ENCODE measurements around the gene SUSD2.
A peak's percentile ranks its signal among the peaks of the same experiment; 100 is the strongest.
"Not testable (repeated sequence)": the region's sequence is repeated elsewhere in the genome, so short reads cannot be mapped to it uniquely, and the experiment has no call there.

The SUSD2 gene

DNA sequence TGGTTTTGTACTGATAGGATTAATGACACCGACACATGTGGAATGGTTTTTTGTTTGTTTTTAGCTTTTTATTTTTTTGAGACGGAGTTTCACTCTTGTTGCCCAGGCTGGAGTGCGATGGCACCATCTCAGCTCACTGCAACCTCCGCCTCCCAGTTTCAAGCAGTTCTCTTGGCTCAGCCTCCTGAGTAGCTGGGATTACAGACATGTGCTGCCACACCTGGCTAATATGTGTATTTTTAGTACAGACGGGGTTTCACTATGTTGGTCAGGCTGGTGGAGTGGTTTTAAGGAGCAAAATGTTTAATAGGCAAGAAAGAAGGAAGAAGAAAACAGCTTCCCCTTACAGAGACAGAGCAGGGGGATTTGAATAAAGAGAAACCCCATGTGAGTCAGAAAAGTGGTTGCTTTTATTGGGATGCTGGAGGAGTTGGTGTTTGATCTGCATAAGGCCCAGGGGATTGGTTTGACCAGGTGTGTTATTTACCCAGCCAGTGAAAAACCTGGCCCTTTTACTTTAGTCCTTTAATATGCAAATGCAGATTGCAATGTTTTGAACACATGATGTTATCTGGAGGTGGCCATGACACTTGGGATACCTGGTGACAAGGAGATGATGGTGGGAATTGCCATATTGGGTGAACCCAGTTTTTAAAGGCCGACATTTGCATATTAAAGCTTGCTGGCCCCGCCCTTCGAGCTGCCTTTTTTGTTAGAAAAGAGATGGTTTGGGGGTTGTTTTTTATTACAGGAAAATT, 24.3 kb downstream of the SUSD2 start:
- POLR2A ChIA-PET = no interaction called here
- no peak overlapping the region for H3K4me3 ChIP-seq (ENCODE audit: low read depth, low read length)
- CTCF ChIA-PET = interaction anchor here (8.3 kb wide), 1 partner anchor 15 kb away, joined by 64 read pairs; no protein-coding TSS in a partner anchor
- DNase-seq (ENCODE audit: low read depth, low spot score) = no peak
- TF ChIP-seq CTCF (IDR thresholded peaks at IDR 0.05; ENCODE audit: insufficient read depth, low read length, missing control alignments) = no peak

DNA sequence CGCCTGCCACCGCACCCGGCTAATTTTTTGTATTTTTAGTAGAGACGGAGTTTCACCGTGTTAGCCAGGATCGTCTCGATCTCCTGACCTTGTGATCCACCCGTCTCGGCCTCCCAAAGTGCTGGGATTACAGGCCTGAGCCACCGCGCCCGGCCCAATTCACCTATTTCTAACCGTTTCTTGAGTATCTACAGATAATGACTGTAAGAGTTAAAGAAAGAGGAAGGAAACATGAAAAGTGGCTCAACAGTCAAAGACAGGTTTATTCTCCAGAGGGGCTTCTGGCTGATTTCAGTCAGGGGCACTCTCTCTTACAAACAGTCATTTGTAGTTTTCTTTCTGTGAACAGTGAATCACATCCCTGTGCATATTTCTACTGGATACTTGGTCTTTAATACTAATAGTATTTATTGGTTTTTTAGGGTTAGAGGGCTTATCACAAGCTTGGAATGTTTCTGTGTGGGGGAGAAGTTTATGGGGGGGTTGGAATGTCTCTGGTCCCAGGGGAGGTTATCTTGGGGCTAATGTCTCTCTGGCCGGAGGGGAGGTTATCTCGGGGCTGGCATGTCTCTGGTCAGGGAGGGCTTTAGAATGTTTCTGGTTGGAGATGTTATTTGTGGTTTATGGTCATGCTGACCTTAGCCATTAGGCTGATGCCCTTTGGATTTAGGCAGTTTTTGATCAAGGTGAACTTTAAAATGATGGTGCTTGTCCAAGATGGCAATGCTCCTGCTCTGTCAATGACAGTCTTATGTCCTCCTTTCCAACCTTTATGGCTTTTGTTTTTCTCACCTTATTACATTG, 25.4 kb downstream of the SUSD2 start:
- H3K4me3 ChIP-seq (ENCODE audit: low read depth, low read length); POLR2A ChIA-PET; DNase-seq (ENCODE audit: low read depth, low spot score): not testable (repeated sequence)
- CTCF ChIA-PET = interaction anchor here (0.9 to 2.4 kb wide), 2 partner anchors 17 to 41 kb away, joined by 3 to 10 read pairs; no protein-coding TSS in a partner anchor

- no peak overlapping the region for H3K4me3 ChIP-seq (ENCODE audit: low read depth, low read length)
- TF ChIP-seq CTCF (IDR thresholded peaks at IDR 0.05; ENCODE audit: insufficient read depth, low read length, missing control alignments) = no peak
- ChIA-PET POLR2A (no interaction called here), CTCF (interaction anchor here (0.9 to 2.4 kb wide), 2 partner anchors 17 to 40 kb away, joined by 3 to 10 read pairs; no protein-coding TSS in a partner anchor)
- no peak for DNase-seq (ENCODE audit: low read depth, low spot score)
Observed at GRCh38 chr22:24207264-24208011, 26.2 kb downstream of the SUSD2 start.

DNA sequence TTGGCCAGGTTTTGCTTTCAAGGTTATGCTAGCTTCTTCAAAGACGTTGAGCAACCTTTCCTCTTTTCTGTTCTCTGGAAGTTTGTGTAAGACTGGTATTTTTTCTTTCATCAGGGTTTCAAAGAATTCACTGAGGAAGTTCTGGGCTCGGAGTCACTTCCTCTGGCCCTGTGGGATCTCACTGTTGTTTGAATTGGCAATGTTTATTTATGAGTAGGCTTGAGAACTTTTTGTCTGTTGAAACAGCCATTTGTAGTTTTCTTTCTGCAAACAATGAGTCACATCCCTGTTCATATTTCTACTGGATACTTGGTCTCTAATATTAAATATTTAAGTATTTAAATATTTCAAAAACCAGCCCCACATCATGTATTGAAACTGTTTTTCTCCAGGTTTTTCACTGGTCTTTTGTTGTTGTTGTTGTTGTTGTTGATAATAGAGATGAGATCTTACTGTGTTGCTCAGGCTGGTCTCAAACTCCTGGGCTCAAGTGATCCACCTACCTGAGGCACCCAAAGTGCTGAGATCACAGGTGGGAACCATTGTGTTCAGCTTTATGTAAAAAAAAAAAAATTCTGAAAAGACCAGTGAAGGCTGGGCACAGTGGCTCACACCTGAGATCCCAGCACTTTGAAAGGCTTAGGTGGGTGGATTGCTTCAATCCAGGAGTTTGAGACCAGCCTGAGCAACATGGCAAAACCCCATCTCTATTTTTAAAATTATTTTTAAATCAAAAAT, 26.9 kb downstream of the SUSD2 start:
- no peak for TF ChIP-seq CTCF (IDR thresholded peaks at IDR 0.05; ENCODE audit: insufficient read depth, low read length, missing control alignments)
- ChIA-PET POLR2A (interaction anchor here (0.6 kb wide), 1 partner anchor 39 kb away, joined by 3 read pairs; no protein-coding TSS in a partner anchor), CTCF (interaction anchor here (2.4 kb wide), 1 partner anchor 39 kb away, joined by 10 read pairs; no protein-coding TSS in a partner anchor)
- peak; percentile 92 for DNase-seq (ENCODE audit: low read depth, low spot score)
- H3K4me3 ChIP-seq (ENCODE audit: low read depth, low read length) = no peak overlapping the region

DNA sequence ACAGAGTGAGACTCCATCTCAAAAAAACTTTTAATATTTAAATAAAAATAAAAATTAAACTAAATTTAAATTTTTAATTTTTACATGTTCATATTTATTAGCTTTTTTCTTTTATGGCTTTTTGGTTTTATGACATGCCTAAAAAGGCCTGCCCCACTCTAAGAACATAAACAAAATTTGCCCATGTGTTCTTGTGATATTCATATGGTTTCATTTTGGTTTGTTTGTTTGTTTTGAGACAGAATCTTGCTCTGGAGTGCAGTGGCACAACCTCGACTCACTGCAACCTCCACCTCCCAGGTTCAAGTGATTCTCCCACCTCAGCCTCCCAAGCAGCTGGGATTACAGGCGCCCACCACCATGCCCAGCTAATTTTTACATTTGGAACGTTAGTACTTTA, 27.7 kb downstream of the SUSD2 start:
- no peak overlapping the region for H3K4me3 ChIP-seq (ENCODE audit: low read depth, low read length)
- no peak for DNase-seq (ENCODE audit: low read depth, low spot score)
- TF ChIP-seq CTCF (IDR thresholded peaks at IDR 0.05; ENCODE audit: insufficient read depth, low read length, missing control alignments) = no peak
- ChIA-PET CTCF (interaction anchor here (2.4 kb wide), 1 partner anchor 38 kb away, joined by 10 read pairs; no protein-coding TSS in a partner anchor), POLR2A (interaction anchor here (0.6 kb wide), 1 partner anchor 38 kb away, joined by 3 read pairs; no protein-coding TSS in a partner anchor)

GRCh38 chr22:24209687-24210086, 28.4 kb downstream of the SUSD2 start:
- ChIA-PET CTCF (no interaction called here), POLR2A (no interaction called here)
- TF ChIP-seq CTCF (IDR thresholded peaks at IDR 0.05; ENCODE audit: insufficient read depth, low read length, missing control alignments) = no peak
- no peak overlapping the region for H3K4me3 ChIP-seq (ENCODE audit: low read depth, low read length)
- DNase-seq (ENCODE audit: low read depth, low spot score) = no peak

- POLR2A ChIA-PET; DNase-seq (ENCODE audit: low read depth, low spot score); CTCF ChIA-PET: not testable (repeated sequence)
Observed at GRCh38 chr22:24210409-24210808, 29.1 kb downstream of the SUSD2 start.

GRCh38 chr22:24211716-24212115, 30.4 kb downstream of the SUSD2 start:
- DNase-seq (ENCODE audit: low read depth, low spot score); H3K4me3 ChIP-seq (ENCODE audit: low read depth, low read length); POLR2A ChIA-PET: not testable (repeated sequence)
- CTCF ChIA-PET = interaction anchor here (1.0 to 1.3 kb wide), 2 partner anchors 21 to 23 kb away, joined by 3 read pairs; no protein-coding TSS in a partner anchor

More at GRCh38 chr22:24210409-24210808, 29.1 kb downstream of the SUSD2 start:
- not testable (repeated sequence) for H3K4me3 ChIP-seq (ENCODE audit: low read depth, low read length)

DNA sequence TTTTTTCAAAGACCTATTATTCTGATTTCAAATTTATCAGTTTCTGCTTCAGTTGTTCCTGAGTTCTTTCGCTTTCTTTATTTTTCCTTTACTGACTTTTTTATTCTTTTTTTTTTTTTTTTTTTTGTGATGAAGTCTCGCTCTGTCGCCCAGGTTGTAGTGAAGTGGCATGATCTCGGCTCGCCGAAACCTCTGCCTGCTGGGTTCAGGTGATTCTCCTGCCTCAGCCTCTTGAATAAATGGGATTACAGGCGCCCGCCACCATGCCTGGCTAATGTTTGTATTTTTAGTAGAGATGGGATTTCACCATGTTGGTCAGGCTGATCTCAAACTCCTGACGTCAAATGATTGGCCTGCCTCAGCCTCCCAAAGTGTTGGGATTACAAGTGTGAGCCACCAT, 31.8 kb downstream of the SUSD2 start:
- POLR2A ChIA-PET; H3K4me3 ChIP-seq (ENCODE audit: low read depth, low read length); DNase-seq (ENCODE audit: low read depth, low spot score): not testable (repeated sequence)
- CTCF ChIA-PET = interaction anchor here (1.3 kb wide), 1 partner anchor 22 kb away, joined by 3 read pairs; no protein-coding TSS in a partner anchor

All from AG04449 (cell line).